Measurements from ENCODE around the gene GOSR2. TPM values are rescaled to one million over a fixed set of nuclear protein-coding genes. Genes with fewer than 3 reads are reported as not detected.
A peak's percentile ranks its signal among the peaks of the same experiment; 100 is the strongest.

Gene GOSR2
- total and polyA plus RNA-seq, 9 of the 15 experiments (the other 6 are each of a cell fraction or from before 2014, with no cell fraction given) = 32.7 to 96.3 (median 48.9) TPM

DNA sequence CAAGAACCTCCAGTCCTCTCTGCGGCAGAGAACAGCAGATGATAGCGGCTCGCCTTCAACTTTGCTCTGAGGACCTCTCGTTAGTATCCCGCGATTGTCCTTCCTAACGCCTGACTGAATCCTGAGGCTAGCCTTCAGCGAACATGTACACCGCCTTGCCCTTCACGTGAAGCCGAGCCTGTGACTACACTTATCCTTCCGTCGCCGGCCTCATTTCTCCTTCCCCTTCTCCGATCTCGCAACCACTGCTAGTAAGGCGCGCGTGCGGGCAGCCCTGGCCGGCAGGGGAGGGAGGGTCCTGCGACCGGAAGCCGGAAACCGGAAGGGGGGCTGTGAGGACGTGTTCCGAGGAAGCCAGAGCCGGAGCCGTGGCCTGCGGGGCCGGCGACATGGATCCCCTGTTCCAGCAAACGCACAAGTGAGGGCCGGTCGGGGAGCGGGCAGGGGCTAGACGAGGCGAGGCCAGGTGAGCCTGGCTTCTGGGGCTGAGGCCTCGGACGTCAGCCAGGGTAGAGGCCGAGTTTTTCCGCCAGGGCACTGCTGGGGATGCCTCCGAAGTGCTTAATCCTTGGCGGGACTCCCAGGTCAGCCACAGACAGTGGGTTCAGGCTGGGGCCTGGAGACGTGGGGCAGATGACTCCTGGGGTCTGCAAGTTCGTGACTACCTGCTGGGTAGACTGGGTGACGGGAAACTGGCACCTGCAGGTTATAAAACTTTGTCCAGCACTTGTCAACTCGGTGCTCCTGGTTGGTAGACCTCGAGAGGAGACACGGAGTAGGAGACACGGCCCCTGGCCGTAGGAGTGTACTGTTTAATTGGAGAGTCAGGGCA, at the start of gene GOSR2 (continued):
- TF ChIP-seq, protein P1, sequence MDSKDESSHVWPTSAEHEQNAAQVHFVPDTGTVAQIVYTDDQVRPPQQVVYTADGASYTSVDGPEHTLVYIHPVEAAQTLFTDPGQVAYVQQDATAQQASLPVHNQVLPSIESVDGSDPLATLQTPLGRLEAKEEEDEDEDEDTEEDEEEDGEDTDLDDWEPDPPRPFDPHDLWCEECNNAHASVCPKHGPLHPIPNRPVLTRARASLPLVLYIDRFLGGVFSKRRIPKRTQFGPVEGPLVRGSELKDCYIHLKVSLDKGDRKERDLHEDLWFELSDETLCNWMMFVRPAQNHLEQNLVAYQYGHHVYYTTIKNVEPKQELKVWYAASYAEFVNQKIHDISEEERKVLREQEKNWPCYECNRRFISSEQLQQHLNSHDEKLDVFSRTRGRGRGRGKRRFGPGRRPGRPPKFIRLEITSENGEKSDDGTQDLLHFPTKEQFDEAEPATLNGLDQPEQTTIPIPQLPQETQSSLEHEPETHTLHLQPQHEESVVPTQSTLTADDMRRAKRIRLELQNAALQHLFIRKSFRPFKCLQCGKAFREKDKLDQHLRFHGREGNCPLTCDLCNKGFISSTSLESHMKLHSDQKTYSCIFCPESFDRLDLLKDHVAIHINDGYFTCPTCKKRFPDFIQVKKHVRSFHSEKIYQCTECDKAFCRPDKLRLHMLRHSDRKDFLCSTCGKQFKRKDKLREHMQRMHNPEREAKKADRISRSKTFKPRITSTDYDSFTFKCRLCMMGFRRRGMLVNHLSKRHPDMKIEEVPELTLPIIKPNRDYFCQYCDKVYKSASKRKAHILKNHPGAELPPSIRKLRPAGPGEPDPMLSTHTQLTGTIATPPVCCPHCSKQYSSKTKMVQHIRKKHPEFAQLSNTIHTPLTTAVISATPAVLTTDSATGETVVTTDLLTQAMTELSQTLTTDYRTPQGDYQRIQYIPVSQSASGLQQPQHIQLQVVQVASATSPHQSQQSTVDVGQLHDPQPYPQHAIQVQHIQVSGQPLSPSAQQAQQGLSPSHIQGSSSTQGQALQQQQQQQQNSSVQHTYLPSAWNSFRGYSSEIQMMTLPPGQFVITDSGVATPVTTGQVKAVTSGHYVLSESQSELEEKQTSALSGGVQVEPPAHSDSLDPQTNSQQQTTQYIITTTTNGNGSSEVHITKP (IDR thresholded peaks at IDR 0.05; ENCODE audit: partially characterized antibody) = no peak
- TF ChIP-seq GTF2F1 (IDR thresholded peaks at IDR 0.05; ENCODE audit: low read depth, low read length) (no peak), RBM17 (IDR thresholded peaks at IDR 0.05; ENCODE audit: borderline replicate concordance, low read depth, low read length) (no peak), NUFIP1 (IDR thresholded peaks at IDR 0.05; ENCODE audit: partially characterized antibody) (no peak), ZNF445 (CRISPR knock-in tag; IDR thresholded peaks at IDR 0.05; ENCODE audit: low read depth) (no peak), CEBPB (tag; IDR thresholded peaks at IDR 0.05) (no peak), MCM3 (IDR thresholded peaks at IDR 0.05) (no peak), CSDE1 (IDR thresholded peaks at IDR 0.05) (no peak; a peak in 1 of 4 replicates), ZNF324 (CRISPR knock-in tag; IDR thresholded peaks at IDR 0.05) (0 out of 2 replicates have a peak, but pooled peaks have one; percentile 11)
- TF ChIP-seq, protein P2, sequence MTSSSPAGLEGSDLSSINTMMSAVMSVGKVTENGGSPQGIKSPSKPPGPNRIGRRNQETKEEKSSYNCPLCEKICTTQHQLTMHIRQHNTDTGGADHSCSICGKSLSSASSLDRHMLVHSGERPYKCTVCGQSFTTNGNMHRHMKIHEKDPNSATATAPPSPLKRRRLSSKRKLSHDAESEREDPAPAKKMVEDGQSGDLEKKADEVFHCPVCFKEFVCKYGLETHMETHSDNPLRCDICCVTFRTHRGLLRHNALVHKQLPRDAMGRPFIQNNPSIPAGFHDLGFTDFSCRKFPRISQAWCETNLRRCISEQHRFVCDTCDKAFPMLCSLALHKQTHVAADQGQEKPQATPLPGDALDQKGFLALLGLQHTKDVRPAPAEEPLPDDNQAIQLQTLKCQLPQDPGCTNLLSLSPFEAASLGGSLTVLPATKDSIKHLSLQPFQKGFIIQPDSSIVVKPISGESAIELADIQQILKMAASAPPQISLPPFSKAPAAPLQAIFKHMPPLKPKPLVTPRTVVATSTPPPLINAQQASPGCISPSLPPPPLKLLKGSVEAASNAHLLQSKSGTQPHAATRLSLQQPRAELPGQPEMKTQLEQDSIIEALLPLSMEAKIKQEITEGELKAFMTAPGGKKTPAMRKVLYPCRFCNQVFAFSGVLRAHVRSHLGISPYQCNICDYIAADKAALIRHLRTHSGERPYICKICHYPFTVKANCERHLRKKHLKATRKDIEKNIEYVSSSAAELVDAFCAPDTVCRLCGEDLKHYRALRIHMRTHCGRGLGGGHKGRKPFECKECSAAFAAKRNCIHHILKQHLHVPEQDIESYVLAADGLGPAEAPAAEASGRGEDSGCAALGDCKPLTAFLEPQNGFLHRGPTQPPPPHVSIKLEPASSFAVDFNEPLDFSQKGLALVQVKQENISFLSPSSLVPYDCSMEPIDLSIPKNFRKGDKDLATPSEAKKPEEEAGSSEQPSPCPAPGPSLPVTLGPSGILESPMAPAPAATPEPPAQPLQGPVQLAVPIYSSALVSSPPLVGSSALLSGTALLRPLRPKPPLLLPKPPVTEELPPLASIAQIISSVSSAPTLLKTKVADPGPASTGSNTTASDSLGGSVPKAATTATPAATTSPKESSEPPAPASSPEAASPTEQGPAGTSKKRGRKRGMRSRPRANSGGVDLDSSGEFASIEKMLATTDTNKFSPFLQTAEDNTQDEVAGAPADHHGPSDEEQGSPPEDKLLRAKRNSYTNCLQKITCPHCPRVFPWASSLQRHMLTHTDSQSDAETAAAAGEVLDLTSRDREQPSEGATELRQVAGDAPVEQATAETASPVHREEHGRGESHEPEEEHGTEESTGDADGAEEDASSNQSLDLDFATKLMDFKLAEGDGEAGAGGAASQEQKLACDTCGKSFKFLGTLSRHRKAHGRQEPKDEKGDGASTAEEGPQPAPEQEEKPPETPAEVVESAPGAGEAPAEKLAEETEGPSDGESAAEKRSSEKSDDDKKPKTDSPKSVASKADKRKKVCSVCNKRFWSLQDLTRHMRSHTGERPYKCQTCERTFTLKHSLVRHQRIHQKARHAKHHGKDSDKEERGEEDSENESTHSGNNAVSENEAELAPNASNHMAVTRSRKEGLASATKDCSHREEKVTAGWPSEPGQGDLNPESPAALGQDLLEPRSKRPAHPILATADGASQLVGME (CRISPR knock-in tag; IDR thresholded peaks at IDR 0.05) = peak; percentile 78; the same call in 1 of the 2 replicates
- TF ChIP-seq, protein P3, sequence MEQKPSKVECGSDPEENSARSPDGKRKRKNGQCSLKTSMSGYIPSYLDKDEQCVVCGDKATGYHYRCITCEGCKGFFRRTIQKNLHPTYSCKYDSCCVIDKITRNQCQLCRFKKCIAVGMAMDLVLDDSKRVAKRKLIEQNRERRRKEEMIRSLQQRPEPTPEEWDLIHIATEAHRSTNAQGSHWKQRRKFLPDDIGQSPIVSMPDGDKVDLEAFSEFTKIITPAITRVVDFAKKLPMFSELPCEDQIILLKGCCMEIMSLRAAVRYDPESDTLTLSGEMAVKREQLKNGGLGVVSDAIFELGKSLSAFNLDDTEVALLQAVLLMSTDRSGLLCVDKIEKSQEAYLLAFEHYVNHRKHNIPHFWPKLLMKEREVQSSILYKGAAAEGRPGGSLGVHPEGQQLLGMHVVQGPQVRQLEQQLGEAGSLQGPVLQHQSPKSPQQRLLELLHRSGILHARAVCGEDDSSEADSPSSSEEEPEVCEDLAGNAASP (IDR thresholded peaks at IDR 0.05) = no peak
- TF ChIP-seq, protein P4, sequence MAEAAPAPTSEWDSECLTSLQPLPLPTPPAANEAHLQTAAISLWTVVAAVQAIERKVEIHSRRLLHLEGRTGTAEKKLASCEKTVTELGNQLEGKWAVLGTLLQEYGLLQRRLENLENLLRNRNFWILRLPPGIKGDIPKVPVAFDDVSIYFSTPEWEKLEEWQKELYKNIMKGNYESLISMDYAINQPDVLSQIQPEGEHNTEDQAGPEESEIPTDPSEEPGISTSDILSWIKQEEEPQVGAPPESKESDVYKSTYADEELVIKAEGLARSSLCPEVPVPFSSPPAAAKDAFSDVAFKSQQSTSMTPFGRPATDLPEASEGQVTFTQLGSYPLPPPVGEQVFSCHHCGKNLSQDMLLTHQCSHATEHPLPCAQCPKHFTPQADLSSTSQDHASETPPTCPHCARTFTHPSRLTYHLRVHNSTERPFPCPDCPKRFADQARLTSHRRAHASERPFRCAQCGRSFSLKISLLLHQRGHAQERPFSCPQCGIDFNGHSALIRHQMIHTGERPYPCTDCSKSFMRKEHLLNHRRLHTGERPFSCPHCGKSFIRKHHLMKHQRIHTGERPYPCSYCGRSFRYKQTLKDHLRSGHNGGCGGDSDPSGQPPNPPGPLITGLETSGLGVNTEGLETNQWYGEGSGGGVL (CRISPR knock-in tag; IDR thresholded peaks at IDR 0.05) = no peak
